Ascending aorta (tissue), 2 donors: ENCODE data around the gene FABP3. TPM values are rescaled to one million over a fixed set of nuclear protein-coding genes. Genes with fewer than 3 reads are reported as not detected.

Experiments used
- DNase-seq, 2 donors: peaks; one replicate each; pipeline ENCODE4 v3.0.0-alpha.2; 2019; ENCODE audit warnings: low spot score in 2 of 2
- H3K27ac ChIP-seq, 2 donors: fragments of 200-600 bp; sonication (generic); one replicate each; pipeline ENCODE4 v1.5.1; 2016 to 2017; ENCODE audit warnings: mild to moderate bottlenecking in 1 of 2
- H3K27me3 ChIP-seq: fragments of 200-600 bp; sonication (generic); one replicate; pipeline ENCODE4 v1.5.1; 2017
- H3K36me3 ChIP-seq, 2 donors: fragments of 200-600 bp; sonication (generic); one replicate each; pipeline ENCODE4 v1.5.1; 2016
- H3K4me1 ChIP-seq, 2 donors: fragments of 200-600 bp; sonication (generic); one replicate each; pipeline ENCODE4 v1.5.1; 2016 to 2017; ENCODE audit warnings: mild to moderate bottlenecking in 1 of 2
- H3K4me3 ChIP-seq, 2 donors: fragments of 200-600 bp; sonication (generic); one replicate each; pipeline ENCODE4 v1.5.1; 2016 to 2017; ENCODE audit warnings: mild to moderate bottlenecking in 1 of 2
- H3K9me3 ChIP-seq, 2 donors: fragments of 200-600 bp; sonication (generic); one replicate each; pipeline ENCODE4 v1.5.1; 2016
- CTCF ChIP-seq, 3 experiments: fragments of 200-600 bp in 2 of 3; fragments of 450-650 bp in 1 of 3; sonication (generic) in 2 of 3; IDR thresholded peaks; one replicate each; pipeline ENCODE4 v1.5.1; 2016 to 2019; ENCODE audit warnings: antibody characterized with exemption in 3 of 3, mild to moderate bottlenecking in 1 of 3, moderate library complexity in 1 of 3
- intact Hi-C: fragments of 100-400 bp; cut with DNase I; formaldehyde crosslinking; loops from one replicate; pipeline ENCODE4 v1.15.1; 2023
- total RNA-seq: library from RNA; depleted of rRNA; stranded (reverse); fragments of >200 nt; gene quantifications from one replicate; pipeline ENCODE4 v1.1.0, GENCODE V29; 2016

Gene FABP3
- total RNA-seq, 1 donor from 2014 or later = 24.2 TPM

- no peak for TF ChIP-seq CTCF (IDR thresholded peaks at IDR 0.05)
- Histone ChIP-seq H3K27ac (no peak overlapping the region), H3K4me1 (no peaks in the 10 kb centered on the region), H3K4me3 (no peak overlapping the region), H3K27me3 (no peaks in the 10 kb centered on the region), H3K36me3 (peaks cover 13% of the 10 kb centered on the region in 2 donors), H3K9me3 (no peaks in the 10 kb centered on the region)
- no peak for DNase-seq
- intact Hi-C loops = no loop called here
These were observed 46.4 kb downstream of the FABP3 start for GRCh38 chr1:31326461-31326860.

GRCh38 chr1:31324992-31325391, 47.9 kb downstream of the FABP3 start:
- Histone ChIP-seq H3K9me3 (no peaks in the 10 kb centered on the region), H3K27me3 (no peaks in the 10 kb centered on the region), H3K4me3 (no peak overlapping the region), H3K27ac (no peak overlapping the region), H3K4me1 (no peaks in the 10 kb centered on the region), H3K36me3 (peaks cover 12 to 19% of the 10 kb centered on the region in 2 donors)
- DNase-seq = no peak
- TF ChIP-seq CTCF (IDR thresholded peaks at IDR 0.05) = no peak
- intact Hi-C loops = no loop called here

- H3K4me1 ChIP-seq = no peaks in the 10 kb centered on the region
- peaks cover 20 to 24% of the 10 kb centered on the region in 2 donors for H3K36me3 ChIP-seq
- H3K4me3 ChIP-seq = no peak overlapping the region
- TF ChIP-seq CTCF (IDR thresholded peaks at IDR 0.05) = no peak
- intact Hi-C loops = no loop called here
- no peaks in the 10 kb centered on the region for H3K9me3 ChIP-seq
- no peak overlapping the region for H3K27ac ChIP-seq
- DNase-seq = no peak
- no peaks in the 10 kb centered on the region for H3K27me3 ChIP-seq
These were observed 48.8 kb downstream of the FABP3 start for GRCh38 chr1:31324093-31324492.

- H3K4me1 ChIP-seq = no peaks in the 10 kb centered on the region
- no peak overlapping the region for H3K4me3 ChIP-seq
- TF ChIP-seq CTCF (IDR thresholded peaks at IDR 0.05) = no peak
- no peaks in the 10 kb centered on the region for H3K27me3 ChIP-seq
- H3K9me3 ChIP-seq = no peaks in the 10 kb centered on the region
- intact Hi-C loops = no loop called here
- peaks cover 34 to 64% of the 10 kb centered on the region in 2 donors for H3K36me3 ChIP-seq
- DNase-seq = no peak
- no peak overlapping the region for H3K27ac ChIP-seq
These were observed 54.7 kb downstream of the FABP3 start for GRCh38 chr1:31318146-31318545.

- DNase-seq = no peak
- no peak for TF ChIP-seq CTCF (IDR thresholded peaks at IDR 0.05)
- H3K27me3 ChIP-seq = no peaks in the 10 kb centered on the region
- H3K9me3 ChIP-seq = no peaks in the 10 kb centered on the region
- intact Hi-C loops = no loop called here
- no peak overlapping the region for H3K4me3 ChIP-seq
- H3K36me3 ChIP-seq = peaks cover 43 to 80% of the 10 kb centered on the region in 2 donors
- no peaks in the 10 kb centered on the region for H3K4me1 ChIP-seq
- H3K27ac ChIP-seq = no peak overlapping the region
These were observed 57.0 kb downstream of the FABP3 start for GRCh38 chr1:31315902-31316301.

Other genes starting within 250 kb of the FABP3 start
- not detected for gene NKAIN1, start 133.2 kb downstream of the FABP3 start, total RNA-seq
- gene SNRNP40, start 76.3 kb downstream of the FABP3 start, total RNA-seq = 11.8 TPM
- 9.7 TPM for gene ZCCHC17, start 76.0 kb downstream of the FABP3 start, total RNA-seq
- 10.7 TPM for gene SERINC2, start 40.1 kb upstream of the FABP3 start, total RNA-seq
- 1,807 TPM for gene TINAGL1, start 203.4 kb upstream of the FABP3 start, total RNA-seq
- not detected for gene HCRTR1, start 244.6 kb upstream of the FABP3 start, total RNA-seq